Panc1 (cell line): Measurements from ENCODE around the gene ENOX2.

ENCODE experiments used
- CTCF ChIP-seq: fragments of 450-650 bp; IDR thresholded peaks from 2 replicates; pipeline ENCODE4 v1.5.1; 2017; ENCODE audit warnings: mild to moderate bottlenecking
- POLR2AphosphoS5 ChIP-seq: IDR thresholded peaks from 2 replicates; pipeline ENCODE4 v1.6.1; 2012; ENCODE audit warnings: mild to moderate bottlenecking, low read depth, low read length, moderate library complexity
- REST ChIP-seq, 2 experiments: IDR thresholded peaks; 2 replicates each; pipeline ENCODE4 v1.6.1; 2011 to 2012; ENCODE audit warnings: low read depth in 2 of 2, control low read depth in 1 of 2, low read length in 1 of 2, mild to moderate bottlenecking in 1 of 2, moderate library complexity in 1 of 2; ENCODE audit not compliant: insufficient read depth in 1 of 2

- TF ChIP-seq CTCF, result no peak
- TF ChIP-seq POLR2AphosphoS5, result no peak
- no peak for TF ChIP-seq REST (IDR thresholded peaks at IDR 0.05; ENCODE audit: insufficient read depth in 1 of 2, low read depth in 2 of 2, low read length in 1 of 2)
Measured at GRCh38 chrX:130799393-130799792, 103.6 kb downstream of the ENOX2 start.
